ENCODE data around the gene LAD1. TPM values are rescaled to one million over a fixed set of nuclear protein-coding genes. Genes with fewer than 3 reads are reported as not detected.

The LAD1 gene
- total and polyA plus RNA-seq, 2 of the 13 experiments (the other 11 are each of a cell fraction or from before 2014, with no cell fraction given) = 10.8 to 65.6 TPM

- no peak for TF ChIP-seq ZNF574 (CRISPR knock-in tag; IDR thresholded peaks at IDR 0.05)
- TF ChIP-seq ZNF326 (CRISPR knock-in tag; IDR thresholded peaks at IDR 0.05; ENCODE audit: borderline replicate concordance) = no peak
- no peak for TF ChIP-seq SAP130 (CRISPR knock-in tag; IDR thresholded peaks at IDR 0.05; ENCODE audit: low read depth)
- no peak for TF ChIP-seq ZNF207 (IDR thresholded peaks at IDR 0.05; ENCODE audit: borderline replicate concordance)
- no peak for TF ChIP-seq ZNF205 (CRISPR knock-in tag; IDR thresholded peaks at IDR 0.05)
- TF ChIP-seq RAD51 (IDR thresholded peaks at IDR 0.05; ENCODE audit: borderline replicate concordance) = no peak
- TF ChIP-seq ZNF577 (CRISPR knock-in tag; IDR thresholded peaks at IDR 0.05; ENCODE audit: borderline replicate concordance, low read depth) = no peak
- TF ChIP-seq RBAK (CRISPR knock-in tag; IDR thresholded peaks at IDR 0.05) = no peak
- TF ChIP-seq ZZZ3 (CRISPR knock-in tag; IDR thresholded peaks at IDR 0.05; ENCODE audit: borderline replicate concordance) = no peak
- TF ChIP-seq KLF9 (CRISPR knock-in tag; IDR thresholded peaks at IDR 0.05; ENCODE audit: low read depth) = no peak
- no peak for TF ChIP-seq ZNF770 (CRISPR knock-in tag; IDR thresholded peaks at IDR 0.05)
- TF ChIP-seq IRX3 (CRISPR knock-in tag; IDR thresholded peaks at IDR 0.05; ENCODE audit: borderline replicate concordance, low read depth) = no peak
- no peak for TF ChIP-seq TBX3 (IDR thresholded peaks at IDR 0.05; ENCODE audit: borderline replicate concordance)
- no TSS peak for BruUV-seq (replicated peaks)
- FAIRE-seq (no peak), DNase-seq (ENCODE audit: low spot score) (no peak), ATAC-seq (no peak)
- no peaks in the 10 kb centered on the region for H3K4me1 ChIP-seq (ENCODE audit: insufficient read depth, low read length)
- WGBS (ENCODE audit: low lambda C conversion rate) = 35% methylated on average over 5 of the region's 6 CpGs
- intact Hi-C loops (cut with micrococcal nuclease; ENCODE audit: unreplicated experiment) = no loop called here
- H3K4me3 ChIP-seq (replicated peaks in 1 of 3; ENCODE audit: insufficient read depth in 1 of 3, low read depth in 2 of 3, low read length in 3 of 3) = no peak overlapping the region
- H3K36me3 ChIP-seq (replicated peaks in 1 of 2; ENCODE audit: control insufficient read depth in 1 of 2, insufficient read depth in 2 of 2, low read length in 2 of 2) = no peaks in the 10 kb centered on the region
- ChIA-PET POLR2A (no interaction called here), CTCF (ENCODE audit: low intra/inter-chr PET ratio, low total read pairs) (no interaction called here)
- H3K27me3 ChIP-seq (ENCODE audit: control insufficient read depth in 1 of 2, insufficient read depth in 2 of 2, low read length in 2 of 2) = peaks cover 10 to 60% of the 10 kb centered on the region in 2 experiments
- H4K20me1 ChIP-seq (ENCODE audit: insufficient read depth, low read length) = no peaks in the 10 kb centered on the region
- H3K9me3 ChIP-seq (ENCODE audit: low read length) = no peaks in the 10 kb centered on the region
- H2AFZ ChIP-seq (ENCODE audit: low read length) = no peak overlapping the region
- in situ Hi-C loops (cut with HindIII; ENCODE audit: extremely low pct_ligation_motif_present, low pct_unique_long_range_greater_than_20kb) = no loop called here
- no peak overlapping the region for H3K27ac ChIP-seq (ENCODE audit: extremely low read length, insufficient read depth, low read length)
- H3K9ac ChIP-seq (ENCODE audit: insufficient read depth, low read depth, low read length) = no peak overlapping the region
- H3K4me2 ChIP-seq (ENCODE audit: low read depth, low read length) = no peak overlapping the region
- H3K79me2 ChIP-seq (ENCODE audit: insufficient read depth, low read length) = no peaks in the 10 kb centered on the region
Observed at GRCh38 chr1:201371792-201372191, 27.3 kb downstream of the LAD1 start.

Data from HepG2 (cell line).